Ovary (tissue), 9 donors: Measurements from ENCODE around the gene PRAME. TPM values are rescaled to one million over a fixed set of nuclear protein-coding genes. Genes with fewer than 3 reads are reported as not detected.
A peak's percentile ranks its signal among the peaks of the same experiment; 100 is the strongest.

Experiments
- DNase-seq, 5 donors: peaks; one replicate each; pipeline ENCODE4 v3.0.0-alpha.2; 2019 to 2020
- H3K27ac ChIP-seq, 2 donors: fragments of 200-600 bp; one replicate each; pipeline versions ENCODE4 v1.5.1 to v1.8.0; 2019 to 2022
- H3K27me3 ChIP-seq: fragments of 200-600 bp; one replicate; pipeline ENCODE4 v1.8.0; 2022
- H3K36me3 ChIP-seq: fragments of 200-600 bp; sonication (generic); one replicate; pipeline ENCODE4 v1.5.1; 2019
- H3K4me1 ChIP-seq: one replicate; pipeline ENCODE4 v1.8.1; 2013; ENCODE audit warnings: mild to moderate bottlenecking, moderate library complexity; ENCODE audit not compliant: insufficient read depth
- H3K4me3 ChIP-seq: fragments of 200-600 bp; sonication (generic); one replicate; pipeline ENCODE4 v1.5.1; 2017
- H3K9me3 ChIP-seq, 2 donors: fragments of 200-600 bp in 1 of 2; sonication (generic) in 1 of 2; one replicate each; pipeline versions ENCODE4 v1.5.1 to v1.8.1; 2013 to 2019; ENCODE audit warnings: mild to moderate bottlenecking in 1 of 2, moderate library complexity in 1 of 2
- EP300 ChIP-seq: sonication (generic); formaldehyde crosslinking; IDR thresholded peaks from one replicate; pipeline ENCODE4 v1.6.1; 2017; ENCODE audit warnings: antibody characterized with exemption
- POLR2A ChIP-seq: fragments of 450-650 bp; IDR thresholded peaks from one replicate; pipeline ENCODE4 v1.6.1; 2017; ENCODE audit warnings: antibody characterized with exemption, mild to moderate bottlenecking, moderate library complexity
- WGBS, 3 donors: extraction: QIAGEN DNeasy Blood & Tissue Kit in 1 of 3; methylation state at CpG; one replicate each; pipeline versions ENCODE4 v1.1.5 to v1.1.7; 2013 to 2017; 5-methylcytosine and 5-hydroxymethylcytosine counted together
- intact Hi-C, 4 donors: fragments of 100-400 bp; cut with DNase I; formaldehyde crosslinking; loops; one replicate each; pipeline versions ENCODE4 v1.11.0 to v1.15.1; 2022 to 2023
- polyA plus RNA-seq, 2 donors: library from polyadenylated mRNA; stranded (reverse); fragments of 200-250 nt in 1 of 2; fragments of 350-450 nt in 1 of 2; fragmentation: Illumina TruSeq in 1 of 2; extraction: RNeasy Lipid Tissue Mini Kit (QIAGEN cat#74804) in 1 of 2; gene quantifications; one replicate each; pipeline ENCODE4 v1.2.3, GENCODE V29; 2013 to 2014
- total RNA-seq, 7 donors: library from RNA; depleted of rRNA in 2 of 7; stranded (reverse); fragments of >200 nt in 2 of 7; fragmentation: NEBNext Ultra II Directional in 3 of 7; extraction: Animal tissue kit (Norgen Biotek cat#: 25700) in 3 of 7; gene quantifications; one replicate each; pipeline versions ENCODE4 v1.1.0 to v1.2.4, GENCODE V29; 2016 to 2023
- TF ChIP-seq, protein P1 (sequence below), 3 donors: fragments of 450-650 bp in 2 of 3; fragments of 200-600 bp in 1 of 3; IDR thresholded peaks; one replicate each; pipeline versions ENCODE4 v1.5.1 to v1.8.0; 2016 to 2022; ENCODE audit warnings: antibody characterized with exemption in 3 of 3, mild to moderate bottlenecking in 1 of 3
- donor health status: DM: no; HTN: no; CAD: no; lungs with moderate emphysema.
- donor health status: DM: no; HTN: no; CAD: no.
- donor health status: Bipolar disorder and iron deficiency.
- donor health status: DM: yes; HTN: yes; CAD: no.
- donor health status: DM: no; HTN: no; CAD: no.
- donor health status: DM: yes; HTN: yes; CAD: no.

The PRAME gene
- total and polyA plus RNA-seq, 9 donors: 1.3 to 18.0 (median 2.8) TPM

DNA sequence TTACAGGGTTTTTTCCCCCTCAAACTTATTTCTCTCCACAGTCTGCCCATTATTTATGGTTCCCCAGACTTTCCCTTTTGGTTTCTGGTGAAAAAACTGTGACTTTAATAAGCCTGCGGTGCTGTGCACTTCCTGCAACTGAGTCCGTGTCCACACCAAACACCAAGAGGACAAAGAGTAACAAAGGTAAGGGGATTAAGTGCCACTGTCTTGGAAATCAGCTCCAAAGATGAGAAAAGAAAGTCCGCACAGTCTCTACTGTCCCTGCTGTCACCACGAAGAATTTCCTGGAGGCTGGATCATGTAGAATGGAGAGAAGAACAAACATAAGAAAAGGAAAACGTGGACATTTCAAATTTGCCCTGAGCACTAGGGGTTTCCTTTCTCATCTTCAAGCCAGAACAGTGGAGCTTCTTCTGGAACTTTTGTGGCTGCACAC is 17.9 kb upstream of the PRAME start:
- intact Hi-C loops: no loop called here
- Histone ChIP-seq H3K9me3 (no peaks in the 10 kb centered on the region), H3K27ac (no peak overlapping the region), H3K4me1 (no peaks in the 10 kb centered on the region), H3K36me3 (no peaks in the 10 kb centered on the region), H3K4me3 (no peak overlapping the region), H3K27me3 (no peaks in the 10 kb centered on the region)
- DNase-seq: no peak
- WGBS, 3 donors: 74 to 81% (median 77%) methylated on average over 5 of the region's 5 CpGs
- no peak for TF ChIP-seq EP300
- TF ChIP-seq POLR2A: no peak
- TF ChIP-seq, protein P1, sequence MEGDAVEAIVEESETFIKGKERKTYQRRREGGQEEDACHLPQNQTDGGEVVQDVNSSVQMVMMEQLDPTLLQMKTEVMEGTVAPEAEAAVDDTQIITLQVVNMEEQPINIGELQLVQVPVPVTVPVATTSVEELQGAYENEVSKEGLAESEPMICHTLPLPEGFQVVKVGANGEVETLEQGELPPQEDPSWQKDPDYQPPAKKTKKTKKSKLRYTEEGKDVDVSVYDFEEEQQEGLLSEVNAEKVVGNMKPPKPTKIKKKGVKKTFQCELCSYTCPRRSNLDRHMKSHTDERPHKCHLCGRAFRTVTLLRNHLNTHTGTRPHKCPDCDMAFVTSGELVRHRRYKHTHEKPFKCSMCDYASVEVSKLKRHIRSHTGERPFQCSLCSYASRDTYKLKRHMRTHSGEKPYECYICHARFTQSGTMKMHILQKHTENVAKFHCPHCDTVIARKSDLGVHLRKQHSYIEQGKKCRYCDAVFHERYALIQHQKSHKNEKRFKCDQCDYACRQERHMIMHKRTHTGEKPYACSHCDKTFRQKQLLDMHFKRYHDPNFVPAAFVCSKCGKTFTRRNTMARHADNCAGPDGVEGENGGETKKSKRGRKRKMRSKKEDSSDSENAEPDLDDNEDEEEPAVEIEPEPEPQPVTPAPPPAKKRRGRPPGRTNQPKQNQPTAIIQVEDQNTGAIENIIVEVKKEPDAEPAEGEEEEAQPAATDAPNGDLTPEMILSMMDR (IDR thresholded peaks at IDR 0.05): no peak

DNA sequence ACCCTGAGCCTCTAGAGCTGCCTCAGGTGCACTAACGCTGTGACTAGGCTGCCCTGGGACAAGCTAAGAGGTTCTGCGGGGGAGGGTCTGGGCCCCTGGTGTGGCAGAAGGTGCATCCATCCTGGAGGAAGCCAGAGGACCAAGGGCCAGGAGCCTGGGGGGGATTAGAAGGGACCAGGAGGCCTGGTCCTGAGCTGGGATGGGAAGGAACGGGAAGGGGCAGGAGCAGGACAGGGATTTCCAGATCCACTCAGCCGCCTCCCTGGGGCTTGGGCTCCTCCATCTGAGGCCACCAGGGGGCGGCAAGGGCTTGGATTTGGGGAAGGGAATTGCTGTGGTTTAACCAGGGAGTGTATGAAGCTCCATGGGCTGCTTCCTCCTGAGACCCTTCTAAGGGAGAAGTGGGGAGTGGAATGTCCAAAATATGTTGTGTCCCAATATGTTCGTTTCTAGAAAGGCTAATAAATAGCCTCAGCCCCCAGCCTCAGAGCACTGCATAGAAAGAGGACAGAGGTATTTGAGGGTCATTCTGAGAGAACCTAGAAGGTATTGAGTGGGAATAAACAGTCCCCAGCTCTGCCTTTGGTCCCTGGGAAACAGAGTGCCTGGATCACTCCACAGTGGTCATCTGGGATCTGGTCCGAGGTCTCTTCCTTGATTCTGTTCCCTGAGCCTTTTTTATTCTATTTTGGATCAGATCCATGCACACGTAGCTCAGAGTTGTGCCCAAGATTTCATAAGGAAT is 17.4 kb upstream of the PRAME start:
- Histone ChIP-seq H3K36me3 (no peaks in the 10 kb centered on the region), H3K4me3 (no peak overlapping the region), H3K9me3 (no peaks in the 10 kb centered on the region), H3K27me3 (no peaks in the 10 kb centered on the region), H3K4me1 (no peaks in the 10 kb centered on the region), H3K27ac (no peak overlapping the region)
- intact Hi-C loops: no loop called here
- no peak for TF ChIP-seq POLR2A
- TF ChIP-seq, protein P1 (IDR thresholded peaks at IDR 0.05): no peak
- whole genome bisulfite sequencing, 3 donors: 31 to 35% (median 35%) methylated on average over 8 of the region's 8 CpGs
- peak in 4 of 5 donors; percentile 16 to 65 (median 32) for DNase-seq

DNA sequence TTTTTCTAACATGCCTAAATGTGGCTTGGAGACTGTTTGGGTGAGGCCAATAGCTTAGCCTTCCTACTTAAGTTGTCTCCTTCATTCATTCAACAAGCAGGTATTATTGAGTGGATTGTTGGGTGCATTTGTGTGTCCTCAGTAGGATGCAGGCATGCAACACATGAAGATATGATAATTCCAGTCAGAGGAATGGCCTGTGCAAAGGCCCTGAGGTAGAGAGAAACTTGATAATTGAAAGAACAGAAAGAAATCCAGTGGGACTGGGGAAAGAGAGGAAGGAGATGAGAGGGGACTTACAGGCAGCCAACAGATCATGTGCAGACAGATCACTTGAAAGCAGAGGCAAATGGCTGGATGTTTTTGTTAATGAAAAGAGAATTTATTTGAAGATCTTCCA is 15.3 kb upstream of the PRAME start:
- no peaks in the 10 kb centered on the region for H3K27me3 ChIP-seq
- H3K4me3 ChIP-seq: no peak overlapping the region
- TF ChIP-seq POLR2A: no peak
- TF ChIP-seq, protein P1 (IDR thresholded peaks at IDR 0.05): no peak
- no peak for TF ChIP-seq EP300
- no peaks in the 10 kb centered on the region for H3K4me1 ChIP-seq
- H3K27ac ChIP-seq: no peak overlapping the region
- H3K9me3 ChIP-seq: no peaks in the 10 kb centered on the region
- H3K36me3 ChIP-seq: no peaks in the 10 kb centered on the region
- DNase-seq: no peak
- intact Hi-C loops: no loop called here

- 78 to 83% (median 80%) methylated on average over 8 of the region's 8 CpGs for WGBS, 3 donors
- Histone ChIP-seq H3K4me1 (no peaks in the 10 kb centered on the region), H3K27me3 (no peaks in the 10 kb centered on the region), H3K9me3 (no peaks in the 10 kb centered on the region), H3K36me3 (no peaks in the 10 kb centered on the region), H3K4me3 (no peak overlapping the region), H3K27ac (no peak overlapping the region)
- TF ChIP-seq, protein P1 (IDR thresholded peaks at IDR 0.05): no peak
- TF ChIP-seq POLR2A: no peak
- no peak for TF ChIP-seq EP300
- DNase-seq: no peak
- intact Hi-C loops: no loop called here
Measured at GRCh38 chr22:22573047-22573889, 14.2 kb upstream of the PRAME start.
